Mesendoderm (in vitro differentiated cells): ENCODE measurements around the gene CDK11A.
A peak's percentile ranks its signal among the peaks of the same experiment; 100 is the strongest.
"Not testable (repeated sequence)": the region's sequence is repeated elsewhere in the genome, so short reads cannot be mapped to it uniquely, and the experiment has no call there.

ENCODE experiments used
- DNase-seq: peaks from one replicate; pipeline ENCODE4 v3.0.0; 2013
- H2AK5ac ChIP-seq: 2 replicates; pipeline ENCODE4 v1.6.1; 2013; ENCODE audit warnings: low read length, inconsistent platforms
- H2BK120ac ChIP-seq: 2 replicates; pipeline ENCODE4 v1.6.1; 2013; ENCODE audit warnings: low read depth, mild to moderate bottlenecking, low read length, moderate library complexity, mixed read lengths
- H2BK15ac ChIP-seq: replicated peaks from 2 replicates; pipeline ENCODE4 v1.6.1; 2013; ENCODE audit warnings: low read depth, mild to moderate bottlenecking, moderate library complexity
- H2BK5ac ChIP-seq: 2 replicates; pipeline ENCODE4 v1.6.1; 2013; ENCODE audit warnings: low read length, inconsistent platforms
- H3K18ac ChIP-seq: 2 replicates; pipeline ENCODE4 v1.6.1; 2013; ENCODE audit warnings: mild to moderate bottlenecking, low read length, mixed read lengths
- H3K23ac ChIP-seq: one replicate; pipeline ENCODE4 v1.6.1; 2013; ENCODE audit warnings: low read length
- H3K27ac ChIP-seq: 2 replicates; pipeline ENCODE4 v1.5.1; 2013; ENCODE audit warnings: low read depth, mild to moderate bottlenecking, inconsistent platforms, low read length, moderate library complexity
- H3K27me3 ChIP-seq: 2 replicates; pipeline ENCODE4 v1.6.1; 2013; ENCODE audit warnings: low read length, control low read depth, mild to moderate bottlenecking, inconsistent platforms; ENCODE audit not compliant: insufficient read depth, poor library complexity
- H3K36me3 ChIP-seq: 2 replicates; pipeline ENCODE4 v1.6.1; 2013; ENCODE audit warnings: low read length, inconsistent platforms; ENCODE audit not compliant: control insufficient read depth, insufficient read depth
- H3K4ac ChIP-seq: one replicate; pipeline ENCODE4 v1.6.1; 2013; ENCODE audit warnings: low read depth, mild to moderate bottlenecking, low read length, moderate library complexity
- H3K4me1 ChIP-seq: 2 replicates; pipeline ENCODE4 v1.6.1; 2013; ENCODE audit warnings: low read depth, low read length, inconsistent platforms; ENCODE audit not compliant: control insufficient read depth
- H3K4me2 ChIP-seq: 2 replicates; pipeline ENCODE4 v1.6.1; 2013; ENCODE audit warnings: low read length
- H3K4me3 ChIP-seq: 2 replicates; pipeline ENCODE4 v1.5.1; 2013; ENCODE audit warnings: mild to moderate bottlenecking, low read length
- H3K56ac ChIP-seq: one replicate; pipeline ENCODE4 v1.6.1; 2013; ENCODE audit warnings: low read length
- H3K79me1 ChIP-seq: 2 replicates; pipeline ENCODE4 v1.6.1; 2013; ENCODE audit warnings: low read length, inconsistent platforms
- H3K79me2 ChIP-seq: 2 replicates; pipeline ENCODE4 v1.6.1; 2013; ENCODE audit warnings: mild to moderate bottlenecking, low read length; ENCODE audit not compliant: control insufficient read depth, insufficient read depth
- H3K9ac ChIP-seq: 2 replicates; pipeline ENCODE4 v1.6.1; 2013; ENCODE audit warnings: low read length, inconsistent platforms
- H4K5ac ChIP-seq: one replicate; pipeline ENCODE4 v1.6.1; 2013; ENCODE audit warnings: low read length
- H4K8ac ChIP-seq: one replicate; pipeline ENCODE4 v1.6.1; 2013; ENCODE audit warnings: low read depth, mild to moderate bottlenecking, control low read depth, low read length, moderate library complexity
- WGBS: extraction: QIAGEN DNeasy Blood & Tissue Kit; methylation state at CpG from one replicate; pipeline ENCODE4 v1.1.7; 2013; ENCODE audit warnings: low lambda C conversion rate, missing lambda C conversion rate; ENCODE audit not compliant: insufficient coverage; ENCODE audit errors: extremely low coverage; 5-methylcytosine and 5-hydroxymethylcytosine counted together

CDK11A gene

DNA sequence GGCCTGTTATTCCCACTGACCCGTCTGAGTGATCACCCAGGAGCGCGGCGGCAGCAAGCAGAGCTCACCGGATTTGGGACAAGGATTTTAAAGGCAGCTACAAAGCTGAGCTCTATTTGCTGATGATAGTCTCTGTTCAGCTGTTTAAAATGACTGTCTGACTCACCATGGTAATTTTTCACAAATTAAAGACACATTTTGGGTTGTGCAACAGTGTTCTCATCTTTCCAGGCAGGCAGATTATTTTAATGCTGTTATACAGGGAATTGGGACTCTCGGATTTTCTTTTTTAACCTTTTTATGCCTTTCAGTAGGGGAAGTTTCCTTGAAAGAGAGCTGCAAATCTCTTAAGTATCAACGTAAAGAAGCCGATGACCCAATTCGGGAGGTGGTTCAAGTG is 61.8 kb downstream of the CDK11A start:
- not testable (repeated sequence) for H2BK15ac ChIP-seq, H3K36me3 ChIP-seq, H3K4me3 ChIP-seq, H3K4me2 ChIP-seq, H3K9ac ChIP-seq, H3K56ac ChIP-seq, H2BK120ac ChIP-seq, H3K23ac ChIP-seq, H3K27me3 ChIP-seq, H2BK5ac ChIP-seq, H3K4me1 ChIP-seq, H3K18ac ChIP-seq, H4K8ac ChIP-seq, H3K4ac ChIP-seq, H3K27ac ChIP-seq, DNase-seq, H3K79me2 ChIP-seq, H2AK5ac ChIP-seq, H3K79me1 ChIP-seq, H4K5ac ChIP-seq
- no CpG with 5 or more reads among the region's 9 CpGs for WGBS

DNA sequence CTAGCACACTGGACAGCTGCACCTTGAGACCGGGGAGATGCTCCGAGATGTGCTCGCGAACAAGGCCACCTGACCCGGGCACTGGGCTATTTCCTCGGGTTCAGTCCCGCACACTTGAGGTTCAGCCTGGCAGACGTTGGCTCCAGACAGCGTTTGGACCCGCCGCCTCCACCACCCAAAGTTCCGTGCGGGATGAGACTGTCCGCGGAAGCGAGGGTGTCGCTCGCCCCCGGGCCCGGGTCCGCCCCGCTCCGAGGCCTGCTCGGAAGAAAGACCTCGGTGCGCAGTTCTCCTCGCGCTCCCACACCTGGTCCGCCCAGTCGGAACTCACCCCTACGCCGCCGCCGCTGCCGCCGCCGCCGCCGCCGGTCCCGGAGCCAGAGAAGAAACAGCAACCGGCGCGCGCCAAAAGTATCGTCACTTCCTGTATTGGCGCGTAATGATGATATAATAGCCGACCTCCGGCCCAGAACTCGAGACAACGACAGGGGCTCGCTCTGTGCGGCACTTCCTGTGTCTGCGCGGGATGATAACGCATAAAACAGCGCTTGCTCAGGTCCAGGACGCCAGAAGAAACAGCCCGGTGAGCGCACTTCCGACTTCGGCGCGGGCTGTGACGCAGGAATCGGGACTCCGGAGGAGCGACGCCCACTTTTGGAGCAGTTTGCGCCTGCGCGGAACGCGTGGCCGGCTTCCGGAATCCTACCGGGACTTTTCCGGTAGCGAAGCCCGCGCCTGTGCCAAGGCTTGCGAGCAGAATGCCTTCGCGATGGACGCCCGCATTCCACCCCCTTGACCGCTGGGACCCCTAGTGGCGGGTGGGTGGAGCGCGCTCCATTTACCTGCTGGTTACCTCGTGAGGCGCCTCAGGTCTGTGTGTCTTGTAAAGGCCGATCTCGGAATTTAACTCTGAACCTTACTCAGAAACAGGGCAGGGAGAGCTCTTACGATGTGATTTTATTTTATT is 65.3 kb downstream of the CDK11A start, which contains the start of gene CDK11B:
CDK11B (minus strand) TSS at position 422 of the 967 bp plus-strand sequence. CDS start 1,519 bp downstream, outside the sequence.
- not testable (repeated sequence) for H3K79me1 ChIP-seq, H3K4me1 ChIP-seq, H4K5ac ChIP-seq, H4K8ac ChIP-seq, H3K36me3 ChIP-seq, H3K79me2 ChIP-seq, H2BK5ac ChIP-seq, H2BK120ac ChIP-seq, H3K4ac ChIP-seq, H3K23ac ChIP-seq, H3K4me2 ChIP-seq, H3K18ac ChIP-seq, H2AK5ac ChIP-seq, H3K27me3 ChIP-seq, H2BK15ac ChIP-seq
- Histone ChIP-seq H3K9ac (peak within 1 kb of the TSS; percentile 83), H3K56ac (peak within 1 kb of the TSS; percentile 97), H3K27ac (peak within 1 kb of the TSS; percentile 96), H3K4me3 (peak within 1 kb of the TSS; percentile 85)
- DNase-seq, result peak; percentile 99
- no CpG with 5 or more reads among the region's 96 CpGs for WGBS
